Vagina (tissue), 2 donors: ENCODE data around the gene IFT52.

ENCODE experiments used
- CTCF ChIP-seq, 3 experiments: fragments of 450-650 bp in 2 of 3; fragments of 200-600 bp in 1 of 3; sonication (generic) in 1 of 3; IDR thresholded peaks; one replicate each; pipeline ENCODE4 v1.5.1; 2017 to 2019; ENCODE audit warnings: antibody characterized with exemption in 3 of 3, mild to moderate bottlenecking in 2 of 3, moderate library complexity in 2 of 3
- POLR2A ChIP-seq, 2 donors: fragments of 450-650 bp; IDR thresholded peaks; one replicate each; pipeline ENCODE4 v1.6.1; 2017; ENCODE audit warnings: antibody characterized with exemption in 2 of 2, mild to moderate bottlenecking in 2 of 2, moderate library complexity in 2 of 2
- POLR2AphosphoS5 ChIP-seq, 2 donors: sonication (generic); formaldehyde crosslinking; IDR thresholded peaks; one replicate each; pipeline ENCODE4 v1.9.0; 2017; ENCODE audit warnings: antibody characterized with exemption in 2 of 2, mild to moderate bottlenecking in 2 of 2, low read depth in 1 of 2; ENCODE audit not compliant: insufficient read depth in 1 of 2

DNA sequence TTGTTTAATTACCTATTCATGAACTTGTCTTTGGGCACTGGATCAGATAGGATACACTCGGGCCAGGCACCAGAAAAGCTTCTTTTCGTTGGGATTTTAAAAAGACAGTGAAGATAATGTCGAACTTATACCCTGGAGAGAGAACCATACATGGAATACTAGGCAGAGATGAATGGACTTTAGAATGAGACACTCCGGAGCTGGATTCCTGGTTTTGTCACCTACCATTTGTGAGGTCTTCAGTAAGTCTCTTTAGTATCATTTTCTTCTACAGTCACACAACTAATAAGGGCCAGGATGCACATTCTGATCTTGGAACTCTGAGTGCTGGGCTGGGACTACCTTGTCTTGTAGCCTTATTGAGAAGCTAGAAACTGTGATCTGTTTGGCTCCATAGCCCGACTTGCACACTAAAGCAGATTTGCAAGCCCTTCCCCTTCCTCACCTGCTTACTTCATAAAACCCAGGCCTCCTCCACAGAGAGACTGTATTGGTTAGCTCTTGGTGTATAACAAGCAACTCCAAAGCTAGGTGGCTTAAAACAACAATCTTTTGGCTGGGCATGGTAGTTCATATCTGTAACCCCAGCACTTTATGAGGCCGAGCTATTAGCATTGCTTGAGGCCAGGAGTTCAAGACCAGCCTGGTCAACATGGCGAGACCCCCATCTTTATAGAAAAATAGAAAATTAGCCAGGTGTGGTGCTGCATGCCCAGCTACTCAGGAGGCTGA is 7.4 kb upstream of the IFT52 start:
- no peak for TF ChIP-seq CTCF (IDR thresholded peaks at IDR 0.05)
- no peak for TF ChIP-seq POLR2A (IDR thresholded peaks at IDR 0.05)
- no peak for TF ChIP-seq POLR2AphosphoS5 (IDR thresholded peaks at IDR 0.05; ENCODE audit: insufficient read depth in 1 of 2, low read depth in 1 of 2)
